Activated CD4-positive, alpha-beta T cell treated with anti-CD3 and anti-CD28 coated beads, Interleukin-2, amount 50 U/mL, for 1 hour (primary cell): ENCODE results near the gene TNN.

ENCODE experiments used
- DNase-seq: peaks from one replicate; pipeline ENCODE4 v3.0.0-alpha.2; 2020

TNN gene

GRCh38 chr1:175147569-175147968, 79.9 kb downstream of the TNN start:
- DNase-seq = no peak

GRCh38 chr1:175148068-175148467, 80.4 kb downstream of the TNN start:
- DNase-seq = no peak

- no peak for DNase-seq
Measured at GRCh38 chr1:175150596-175151319, 83.1 kb downstream of the TNN start.

GRCh38 chr1:175152006-175152652, 84.5 kb downstream of the TNN start:
- peak; percentile 73 for DNase-seq

GRCh38 chr1:175154629-175155472, 87.2 kb downstream of the TNN start:
- peak; percentile 74 for DNase-seq

- no peak for DNase-seq
Measured at GRCh38 chr1:175155473-175155856, 87.8 kb downstream of the TNN start.

GRCh38 chr1:175155936-175156335, 88.3 kb downstream of the TNN start:
- no peak for DNase-seq

- DNase-seq = no peak
Measured at GRCh38 chr1:175157200-175157599, 89.6 kb downstream of the TNN start.

- no peak for DNase-seq
Measured at GRCh38 chr1:175158170-175158591, 90.5 kb downstream of the TNN start.

GRCh38 chr1:175162955-175163354, 95.3 kb downstream of the TNN start:
- DNase-seq = no peak

- no peak for DNase-seq
Measured at GRCh38 chr1:175163702-175164101, 96.1 kb downstream of the TNN start.

- no peak for DNase-seq
Measured at GRCh38 chr1:175164751-175165150, 97.1 kb downstream of the TNN start.

- no peak for DNase-seq
Measured at GRCh38 chr1:175166746-175167145, 99.1 kb downstream of the TNN start.

- DNase-seq = no peak
Measured at GRCh38 chr1:175167861-175168260, 100.2 kb downstream of the TNN start.

GRCh38 chr1:175168782-175169181, 101.1 kb downstream of the TNN start:
- no peak for DNase-seq

- no peak for DNase-seq
Measured at GRCh38 chr1:175169286-175170018, 101.8 kb downstream of the TNN start.

- no peak for DNase-seq
Measured at GRCh38 chr1:175171036-175171913, 103.6 kb downstream of the TNN start.

- no peak for DNase-seq
Measured at GRCh38 chr1:175172503-175172902, 104.9 kb downstream of the TNN start.

- DNase-seq = no peak
Measured at GRCh38 chr1:175173531-175173930, 105.9 kb downstream of the TNN start.

GRCh38 chr1:175174309-175175102, 106.9 kb downstream of the TNN start:
- no peak for DNase-seq

GRCh38 chr1:175176246-175176645, 108.6 kb downstream of the TNN start:
- no peak for DNase-seq
